Fibroblast of lung (primary cell): ENCODE results near the gene SERGEF. TPM values are rescaled to one million over a fixed set of nuclear protein-coding genes. Genes with fewer than 3 reads are reported as not detected.

Experiments
- DNase-seq, 2 donors: peaks; one replicate each; pipeline versions ENCODE4 v3.0.0 to v3.0.0-alpha.2; 2010; ENCODE audit warnings: low read depth in 2 of 2
- H2AFZ ChIP-seq: 2 replicates; pipeline ENCODE4 v1.5.1; 2012; ENCODE audit warnings: low read length, control low read depth, inconsistent platforms
- H3K27ac ChIP-seq: 2 replicates; pipeline ENCODE4 v1.5.1; 2011; ENCODE audit warnings: low read length, control low read depth; ENCODE audit not compliant: insufficient read depth
- H3K27me3 ChIP-seq: 2 replicates; pipeline ENCODE4 v1.5.1; 2011; ENCODE audit warnings: mild to moderate bottlenecking, low read length; ENCODE audit not compliant: control insufficient read depth, insufficient read depth
- H3K36me3 ChIP-seq: 2 replicates; pipeline ENCODE4 v1.5.1; 2011; ENCODE audit warnings: low read length; ENCODE audit not compliant: control insufficient read depth, insufficient read depth
- H3K4me1 ChIP-seq: 2 replicates; pipeline ENCODE4 v1.5.1; 2011; ENCODE audit warnings: low read length; ENCODE audit not compliant: control insufficient read depth, insufficient read depth; ENCODE audit errors: extremely low read depth
- H3K4me2 ChIP-seq: 2 replicates; pipeline ENCODE4 v1.5.1; 2011; ENCODE audit warnings: low read length, control low read depth; ENCODE audit not compliant: insufficient read depth; ENCODE audit errors: extremely low read depth
- H3K4me3 ChIP-seq, 4 experiments: fragments of 200-600 bp in 1 of 4; sonication (generic) in 1 of 4; replicated peaks in 1 of 4; 2 replicates each; pipeline ENCODE4 v1.5.1; 2011 to 2016; ENCODE audit warnings: low read length in 4 of 4, low read depth in 3 of 4, mild to moderate bottlenecking in 3 of 4, control low read depth in 2 of 4, inconsistent platforms in 1 of 4, mixed read lengths in 1 of 4; ENCODE audit not compliant: insufficient read depth in 1 of 4; ENCODE audit errors: control extremely low read depth in 1 of 4
- H3K79me2 ChIP-seq: 2 replicates; pipeline ENCODE4 v1.5.1; 2012; ENCODE audit warnings: mild to moderate bottlenecking, low read length, inconsistent platforms; ENCODE audit not compliant: control insufficient read depth, insufficient read depth
- H3K9ac ChIP-seq: 2 replicates; pipeline ENCODE4 v1.5.1; 2011; ENCODE audit warnings: mild to moderate bottlenecking, low read length, control low read depth; ENCODE audit not compliant: insufficient read depth
- H3K9me3 ChIP-seq: 2 replicates; pipeline ENCODE4 v1.5.1; 2012; ENCODE audit warnings: low read depth, low read length; ENCODE audit not compliant: control insufficient read depth, insufficient read depth
- H4K20me1 ChIP-seq: 2 replicates; pipeline ENCODE4 v1.5.1; 2011; ENCODE audit warnings: low read length; ENCODE audit not compliant: control insufficient read depth, insufficient read depth; ENCODE audit errors: extremely low read depth
- CTCF ChIP-seq, 2 donors: IDR thresholded peaks in 1 of 2; conservative IDR thresholded peaks in 1 of 2; 1 replicate in 1 of 2; 2 replicates in 1 of 2; pipeline ENCODE4 v1.5.1; 2011 to 2012; ENCODE audit warnings: low read length in 2 of 2, control low read depth in 1 of 2, inconsistent platforms in 1 of 2, low read depth in 1 of 2, mild to moderate bottlenecking in 1 of 2
- EZH2 ChIP-seq: IDR thresholded peaks from 2 replicates; pipeline ENCODE4 v1.5.1; 2012; ENCODE audit warnings: low read length, control low read depth, mild to moderate bottlenecking; ENCODE audit errors: missing control alignments
- polyA plus RNA-seq, 2 donors: library from polyadenylated mRNA; depleted of rRNA in 1 of 2; stranded (reverse) in 1 of 2; unstranded in 1 of 2; fragments of >200 nt; gene quantifications; 2 replicates each; pipeline ENCODE4 v1.2.1, GENCODE V29; 2011 to 2012; ENCODE audit warnings: missing spikeins in 1 of 2
- total RNA-seq: library from RNA; depleted of rRNA; stranded (reverse); fragments of >200 nt; gene quantifications from 2 replicates; pipeline ENCODE4 v1.2.1, GENCODE V29; 2014

The SERGEF gene
- total and polyA plus RNA-seq, 2 donors (not counting 1 experiment from before 2014, with no cell fraction given): 14.5 to 38.5 TPM

DNA sequence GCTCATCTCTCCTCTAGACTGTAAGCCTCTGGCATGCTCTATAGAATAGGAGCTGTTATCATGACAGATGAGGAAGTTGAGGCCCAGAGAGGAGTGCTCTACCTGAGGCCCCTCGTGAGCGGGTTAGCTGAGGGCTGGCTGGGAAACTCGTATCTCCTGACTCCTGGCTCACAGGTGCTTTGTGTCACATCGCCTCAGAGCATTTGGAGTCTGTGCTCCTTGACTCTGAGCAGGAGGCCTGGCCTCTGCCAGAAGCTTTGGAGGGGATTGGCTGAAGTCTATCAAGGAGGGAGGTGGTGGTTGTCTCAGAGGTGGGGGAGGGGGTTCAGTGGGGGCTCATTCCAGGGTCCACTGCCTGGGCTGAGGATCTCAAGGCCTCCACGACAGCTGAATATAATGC lies 270.8 kb downstream of the SERGEF start:
- Histone ChIP-seq H3K27me3 (peaks cover 13% of the 10 kb centered on the region), H3K27ac (no peak overlapping the region), H3K9me3 (no peaks in the 10 kb centered on the region), H2AFZ (no peak overlapping the region), H4K20me1 (no peaks in the 10 kb centered on the region), H3K9ac (no peak overlapping the region), H3K4me1 (no peaks in the 10 kb centered on the region), H3K4me3 (no peak overlapping the region), H3K4me2 (no peak overlapping the region), H3K79me2 (no peaks in the 10 kb centered on the region), H3K36me3 (no peaks in the 10 kb centered on the region)
- no peak for DNase-seq
- TF ChIP-seq CTCF (conservative IDR thresholded peaks at IDR 0.05 in 1 of 2, IDR thresholded peaks at IDR 0.05 in 1 of 2; ENCODE audit: low read depth in 1 of 2, low read length in 2 of 2): no peak
- TF ChIP-seq EZH2: no peak

DNA sequence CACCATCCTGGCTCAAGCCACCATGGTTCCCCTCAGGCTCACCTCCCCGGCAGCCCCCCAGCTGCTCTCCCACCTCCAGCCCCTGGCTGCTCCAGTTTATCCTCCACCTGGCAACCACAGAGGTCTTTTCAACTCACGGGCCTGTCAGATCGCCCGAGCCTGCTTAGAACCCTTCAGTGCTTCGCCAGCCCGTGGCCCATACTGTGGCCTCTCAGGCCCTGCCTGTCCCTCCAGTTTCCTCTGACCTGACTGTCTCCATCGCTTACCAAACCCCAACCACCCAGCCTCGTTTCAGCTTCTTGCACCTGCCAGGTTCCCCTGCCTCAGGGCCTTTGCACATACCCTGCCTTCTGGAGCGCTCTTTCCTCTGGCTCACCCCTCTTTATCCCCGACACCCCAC lies 271.4 kb downstream of the SERGEF start:
- TF ChIP-seq EZH2: no peak
- TF ChIP-seq CTCF (conservative IDR thresholded peaks at IDR 0.05 in 1 of 2, IDR thresholded peaks at IDR 0.05 in 1 of 2; ENCODE audit: low read depth in 1 of 2, low read length in 2 of 2): no peak
- no peak overlapping the region for H3K9ac ChIP-seq
- H4K20me1 ChIP-seq: no peaks in the 10 kb centered on the region
- no peaks in the 10 kb centered on the region for H3K79me2 ChIP-seq
- H3K36me3 ChIP-seq: no peaks in the 10 kb centered on the region
- no peak overlapping the region for H3K4me2 ChIP-seq
- DNase-seq: no peak
- H2AFZ ChIP-seq: no peak overlapping the region
- no peaks in the 10 kb centered on the region for H3K4me1 ChIP-seq
- no peaks in the 10 kb centered on the region for H3K9me3 ChIP-seq
- H3K27me3 ChIP-seq: peaks cover 18% of the 10 kb centered on the region
- no peak overlapping the region for H3K4me3 ChIP-seq
- no peak overlapping the region for H3K27ac ChIP-seq

DNA sequence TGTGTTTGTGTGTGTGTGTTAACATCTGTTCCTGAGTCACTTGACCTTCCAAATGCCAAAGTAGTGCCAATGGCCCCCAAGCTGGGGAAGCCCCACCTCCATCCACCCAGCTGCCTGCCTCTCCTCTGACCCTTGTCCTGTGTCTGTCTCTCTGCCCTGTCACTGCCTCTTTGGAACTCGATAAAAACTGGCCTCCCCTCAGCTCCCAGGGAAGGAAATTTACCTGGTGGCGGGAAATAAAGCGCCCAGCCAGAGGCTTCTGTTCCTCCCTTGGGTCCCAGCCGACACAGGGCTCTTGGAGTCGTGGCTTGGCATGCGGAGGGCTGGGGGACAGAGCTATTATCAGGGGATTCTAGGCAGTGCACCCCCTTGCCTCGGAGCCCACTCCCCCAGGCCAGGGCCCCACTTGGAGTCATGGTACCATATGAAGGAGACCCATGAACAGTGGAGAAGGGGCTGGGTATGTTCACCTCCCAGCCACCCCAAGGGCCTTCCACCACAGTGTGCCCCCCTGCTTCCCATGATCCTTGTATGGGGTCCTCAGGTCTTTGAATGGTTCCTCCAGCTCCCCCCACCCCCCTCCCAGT lies 272.1 kb downstream of the SERGEF start:
- no peaks in the 10 kb centered on the region for H3K4me1 ChIP-seq
- no peaks in the 10 kb centered on the region for H3K9me3 ChIP-seq
- peaks cover 24% of the 10 kb centered on the region for H3K27me3 ChIP-seq
- H3K4me2 ChIP-seq: no peak overlapping the region
- H3K9ac ChIP-seq: no peak overlapping the region
- no peaks in the 10 kb centered on the region for H3K79me2 ChIP-seq
- H3K4me3 ChIP-seq: no peak overlapping the region
- TF ChIP-seq CTCF (conservative IDR thresholded peaks at IDR 0.05 in 1 of 2, IDR thresholded peaks at IDR 0.05 in 1 of 2; ENCODE audit: low read depth in 1 of 2, low read length in 2 of 2): no peak
- no peak for TF ChIP-seq EZH2
- no peak overlapping the region for H2AFZ ChIP-seq
- no peaks in the 10 kb centered on the region for H4K20me1 ChIP-seq
- H3K27ac ChIP-seq: no peak overlapping the region
- no peaks in the 10 kb centered on the region for H3K36me3 ChIP-seq
- DNase-seq: no peak
